GM12874 (cell line): Measurements from ENCODE around the gene FRAT1.

Source experiments
- CTCF ChIP-seq: IDR thresholded peaks from 2 replicates; pipeline ENCODE4 v1.5.1; 2011; ENCODE audit warnings: low read depth, mild to moderate bottlenecking, control low read depth, low read length, moderate library complexity; ENCODE audit not compliant: insufficient read depth

Gene FRAT1

GRCh38 chr10:97319671-97320479 lies 804 bp downstream of the FRAT1 start:
- TF ChIP-seq CTCF = no peak

DNA sequence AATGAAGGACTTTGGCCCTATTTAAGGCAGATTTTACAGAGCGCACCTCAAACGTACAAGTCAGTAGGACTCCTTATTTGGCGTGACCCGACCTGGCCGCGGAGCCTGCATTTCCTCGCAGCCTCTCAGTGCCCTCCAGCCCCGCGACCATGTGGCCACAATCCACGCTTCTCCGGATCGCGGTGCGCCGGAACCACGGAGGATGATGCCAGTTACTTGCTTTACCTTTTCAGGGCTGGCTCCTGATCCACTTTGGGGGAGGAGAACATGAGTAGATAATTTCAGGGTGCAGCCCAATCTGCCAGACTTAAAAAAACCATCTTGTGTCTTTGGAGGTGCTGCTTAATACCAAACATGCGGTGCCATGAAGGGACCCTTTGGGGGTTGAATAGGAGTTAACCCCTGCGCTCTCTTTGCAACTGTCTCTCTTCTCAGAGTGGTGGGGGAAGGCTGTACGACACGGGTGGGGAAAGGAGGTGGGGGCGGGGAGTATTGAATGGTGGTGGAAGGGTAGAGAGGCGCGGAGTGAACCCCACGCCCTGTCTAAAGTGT lies 1.5 kb downstream of the FRAT1 start:
- TF ChIP-seq CTCF = no peak

DNA sequence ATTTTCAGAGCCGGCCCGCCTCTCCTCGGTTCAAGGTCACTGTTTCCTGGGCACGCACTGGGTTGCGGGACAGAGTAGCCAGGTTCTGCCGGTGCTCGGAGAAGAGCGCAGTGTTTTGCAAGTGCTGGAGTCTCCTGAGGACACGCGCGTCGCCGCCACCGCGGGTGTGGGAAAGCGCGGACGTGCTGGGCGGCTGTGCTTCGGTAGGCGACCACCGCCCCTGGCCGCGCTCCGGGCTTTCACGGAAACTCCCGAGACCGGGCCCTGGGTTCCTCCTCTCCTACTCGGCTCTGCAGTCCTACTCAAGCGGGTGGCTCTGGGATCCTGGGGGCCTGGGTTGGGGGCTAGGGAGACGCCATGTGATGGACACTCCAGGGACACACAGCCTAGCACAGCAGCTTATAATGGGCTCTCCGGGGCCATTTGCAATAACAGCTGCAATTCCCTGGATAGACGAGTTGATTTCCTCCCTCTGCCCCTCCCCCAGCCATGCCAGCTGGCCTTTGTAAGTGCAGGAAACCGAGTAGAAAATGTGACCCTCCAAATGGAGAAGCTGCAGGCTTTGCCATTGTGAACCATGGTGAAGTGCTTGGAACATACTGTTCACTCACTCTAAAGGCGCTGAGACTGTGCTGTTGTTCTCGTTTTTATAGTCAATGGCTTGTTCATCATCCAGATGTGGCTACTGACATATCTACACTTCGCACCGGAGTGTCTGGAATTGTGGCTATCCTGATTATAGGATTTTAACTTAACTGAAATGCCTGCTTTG lies 2.1 kb downstream of the FRAT1 start:
- no peak for TF ChIP-seq CTCF

DNA sequence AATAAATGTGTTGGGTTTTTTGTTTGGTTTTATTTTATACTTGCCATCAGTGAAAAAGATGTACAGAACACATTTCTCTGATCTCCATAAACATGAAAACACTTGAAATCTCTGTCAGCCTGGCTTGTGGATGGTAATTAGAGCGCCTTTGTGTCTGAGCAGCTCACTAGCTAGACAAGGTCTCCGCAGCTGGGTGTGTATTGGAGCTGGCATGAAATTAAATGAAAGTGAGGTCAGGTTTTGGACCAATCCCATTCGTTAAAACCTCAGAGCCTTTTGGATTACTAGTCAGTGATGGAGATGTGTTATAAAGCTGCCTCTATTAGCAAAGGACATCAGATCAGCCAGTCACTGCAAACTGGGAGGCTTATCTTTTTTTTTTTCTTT lies 2.7 kb downstream of the FRAT1 start:
- no peak for TF ChIP-seq CTCF

- no peak for TF ChIP-seq CTCF
Observed at GRCh38 chr10:97323501-97323900, 4.4 kb downstream of the FRAT1 start.

DNA sequence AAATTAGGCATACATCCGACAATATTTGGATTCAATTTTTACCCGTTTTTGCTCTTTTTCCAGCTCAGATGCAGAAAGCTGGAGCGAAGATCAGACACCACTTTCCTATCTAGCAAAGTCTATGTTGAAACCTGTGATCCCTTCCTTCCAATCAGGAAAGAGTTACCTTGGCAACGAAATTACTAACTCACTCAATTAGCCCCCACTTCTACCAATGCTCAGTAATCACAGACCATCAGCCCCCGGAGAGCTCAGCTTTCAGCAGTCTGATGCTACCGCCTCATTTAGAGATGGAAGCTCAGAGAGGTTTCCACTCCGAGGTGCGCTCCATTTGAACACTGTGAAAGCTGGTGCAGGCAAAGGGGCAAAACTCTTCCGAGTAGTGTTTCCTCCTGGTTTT lies 6.7 kb downstream of the FRAT1 start:
- no peak for TF ChIP-seq CTCF
